Panc1 (cell line): Measurements from ENCODE around the gene IL1R2. TPM values are rescaled to one million over a fixed set of nuclear protein-coding genes. Genes with fewer than 3 reads are reported as not detected.

ENCODE experiments used
- ATAC-seq: fragments of 200-7000 bp; cut with Tn5 transposase; 2 replicates; pipeline ENCODE4 v1.9.1; 2020; ENCODE audit warnings: mild to moderate bottlenecking, moderate library complexity
- BruUV-seq: library from RNA; stranded (reverse); fragments of 400-500 nt; replicated peaks from 2 replicates; lab custom pipeline; 2021; lab: Mats Ljungman, UMichigan
- CTCF ChIA-PET: fragments of 300-600 bp; sonication (Branson Sonifier 250); formaldehyde crosslinking; loops from one replicate; lab custom pipeline; 2022; ENCODE audit warnings: antibody characterized with exemption; lab: Charles Lee
- POLR2A ChIA-PET: fragments of 300-600 bp; sonication (Branson Sonifier 250); formaldehyde crosslinking; loops from one replicate; lab custom pipeline; 2022; ENCODE audit warnings: antibody characterized with exemption; lab: Charles Lee
- DNase-seq: peaks from one replicate; pipeline ENCODE4 v3.0.0-alpha.2; 2010; ENCODE audit warnings: low read depth, low spot score
- H3K27ac ChIP-seq: 2 replicates; pipeline ENCODE4 v1.5.1; 2011; ENCODE audit warnings: mild to moderate bottlenecking, low read length, inconsistent platforms
- H3K27me3 ChIP-seq: fragments of 200-500 bp; sonication (Bioruptor generic); 2 replicates; pipeline ENCODE4 v1.6.0; 2014; ENCODE audit warnings: low read length, inconsistent platforms; ENCODE audit not compliant: control insufficient read depth, insufficient read depth
- H3K36me3 ChIP-seq: fragments of 200-500 bp; sonication (Bioruptor generic); 2 replicates; pipeline ENCODE4 v1.5.1; 2014; ENCODE audit warnings: inconsistent platforms, mild to moderate bottlenecking, low read length, moderate library complexity; ENCODE audit not compliant: control insufficient read depth, insufficient read depth
- H3K4me1 ChIP-seq: 2 replicates; pipeline ENCODE4 v1.5.1; 2011; ENCODE audit warnings: inconsistent platforms, mild to moderate bottlenecking, low read length, moderate library complexity; ENCODE audit not compliant: control insufficient read depth, insufficient read depth
- H3K4me3 ChIP-seq, 2 experiments: 2 replicates each; pipeline ENCODE4 v1.5.1; 2011 to 2012; ENCODE audit warnings: low read depth in 2 of 2, low read length in 2 of 2, mild to moderate bottlenecking in 2 of 2, inconsistent platforms in 1 of 2, moderate library complexity in 1 of 2
- H3K9me3 ChIP-seq: fragments of 200-500 bp; sonication (Bioruptor generic); 2 replicates; pipeline ENCODE4 v1.5.1; 2014; ENCODE audit warnings: low read depth, mild to moderate bottlenecking, inconsistent platforms, low read length, moderate library complexity; ENCODE audit not compliant: control insufficient read depth, insufficient read depth
- CTCF ChIP-seq: fragments of 450-650 bp; IDR thresholded peaks from 2 replicates; pipeline ENCODE4 v1.5.1; 2017; ENCODE audit warnings: mild to moderate bottlenecking
- POLR2AphosphoS5 ChIP-seq: IDR thresholded peaks from 2 replicates; pipeline ENCODE4 v1.6.1; 2012; ENCODE audit warnings: mild to moderate bottlenecking, low read depth, low read length, moderate library complexity
- SIN3A ChIP-seq: IDR thresholded peaks from 2 replicates; pipeline ENCODE4 v1.6.1; 2012; ENCODE audit warnings: low read depth, mild to moderate bottlenecking, low read length, moderate library complexity, borderline replicate concordance; ENCODE audit not compliant: insufficient read depth
- TCF7L2 ChIP-seq: IDR thresholded peaks from 2 replicates; pipeline ENCODE4 v1.6.1; 2011; ENCODE audit warnings: mild to moderate bottlenecking, low read depth, low read length, inconsistent platforms
- in situ Hi-C: cut with HindIII; loops from 2 replicates; pipeline ENCODE4 v1.10.0; 2016; ENCODE audit warnings: low sequenced_read_pairs, low pct_unique_long_range_greater_than_20kb
- intact Hi-C: fragments of 100-400 bp; cut with micrococcal nuclease; formaldehyde crosslinking; loops from one replicate; pipeline ENCODE4 v1.10.0; 2022; ENCODE audit not compliant: unreplicated experiment
- total RNA-seq: library from RNA; stranded (reverse); gene quantifications from one replicate; pipeline ENCODE4 v1.2.1, GENCODE V29; 2021; ENCODE audit not compliant: unreplicated experiment
- TF ChIP-seq, protein P1 (sequence below), 2 experiments: IDR thresholded peaks; 2 replicates each; pipeline ENCODE4 v1.6.1; 2011 to 2012; ENCODE audit warnings: low read depth in 2 of 2, control low read depth in 1 of 2, low read length in 1 of 2, mild to moderate bottlenecking in 1 of 2, moderate library complexity in 1 of 2; ENCODE audit not compliant: insufficient read depth in 1 of 2

Gene IL1R2
- total RNA-seq, 1 experiment from 2014 or later, result 0.15 TPM

GRCh38 chr2:101970901-101971300 lies 20.9 kb upstream of the IL1R2 start:
- H3K9me3 ChIP-seq, result no peaks in the 10 kb centered on the region
- ATAC-seq (no peak), DNase-seq (no peak)
- ChIA-PET POLR2A (no interaction called here), CTCF (no interaction called here)
- H3K36me3 ChIP-seq, result no peaks in the 10 kb centered on the region
- no peak overlapping the region for H3K27ac ChIP-seq
- no peak for TF ChIP-seq POLR2AphosphoS5
- TF ChIP-seq TCF7L2, result no peak
- TF ChIP-seq, protein P1, sequence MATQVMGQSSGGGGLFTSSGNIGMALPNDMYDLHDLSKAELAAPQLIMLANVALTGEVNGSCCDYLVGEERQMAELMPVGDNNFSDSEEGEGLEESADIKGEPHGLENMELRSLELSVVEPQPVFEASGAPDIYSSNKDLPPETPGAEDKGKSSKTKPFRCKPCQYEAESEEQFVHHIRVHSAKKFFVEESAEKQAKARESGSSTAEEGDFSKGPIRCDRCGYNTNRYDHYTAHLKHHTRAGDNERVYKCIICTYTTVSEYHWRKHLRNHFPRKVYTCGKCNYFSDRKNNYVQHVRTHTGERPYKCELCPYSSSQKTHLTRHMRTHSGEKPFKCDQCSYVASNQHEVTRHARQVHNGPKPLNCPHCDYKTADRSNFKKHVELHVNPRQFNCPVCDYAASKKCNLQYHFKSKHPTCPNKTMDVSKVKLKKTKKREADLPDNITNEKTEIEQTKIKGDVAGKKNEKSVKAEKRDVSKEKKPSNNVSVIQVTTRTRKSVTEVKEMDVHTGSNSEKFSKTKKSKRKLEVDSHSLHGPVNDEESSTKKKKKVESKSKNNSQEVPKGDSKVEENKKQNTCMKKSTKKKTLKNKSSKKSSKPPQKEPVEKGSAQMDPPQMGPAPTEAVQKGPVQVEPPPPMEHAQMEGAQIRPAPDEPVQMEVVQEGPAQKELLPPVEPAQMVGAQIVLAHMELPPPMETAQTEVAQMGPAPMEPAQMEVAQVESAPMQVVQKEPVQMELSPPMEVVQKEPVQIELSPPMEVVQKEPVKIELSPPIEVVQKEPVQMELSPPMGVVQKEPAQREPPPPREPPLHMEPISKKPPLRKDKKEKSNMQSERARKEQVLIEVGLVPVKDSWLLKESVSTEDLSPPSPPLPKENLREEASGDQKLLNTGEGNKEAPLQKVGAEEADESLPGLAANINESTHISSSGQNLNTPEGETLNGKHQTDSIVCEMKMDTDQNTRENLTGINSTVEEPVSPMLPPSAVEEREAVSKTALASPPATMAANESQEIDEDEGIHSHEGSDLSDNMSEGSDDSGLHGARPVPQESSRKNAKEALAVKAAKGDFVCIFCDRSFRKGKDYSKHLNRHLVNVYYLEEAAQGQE (IDR thresholded peaks at IDR 0.05; ENCODE audit: insufficient read depth in 1 of 2, low read depth in 2 of 2, low read length in 1 of 2), result no peak
- no peak for TF ChIP-seq CTCF
- no peak for TF ChIP-seq SIN3A
- no peaks in the 10 kb centered on the region for H3K4me1 ChIP-seq
- no peaks in the 10 kb centered on the region for H3K27me3 ChIP-seq
- no TSS peak for BruUV-seq
- intact Hi-C loops, result no loop called here
- no peak overlapping the region for H3K4me3 ChIP-seq
- in situ Hi-C loops, result no loop called here

- no peak for DNase-seq
- in situ Hi-C loops, result no loop called here
- intact Hi-C loops, result no loop called here
These were observed 19.9 kb upstream of the IL1R2 start for GRCh38 chr2:101971836-101972235.

More at GRCh38 chr2:101971836-101972235, 19.9 kb upstream of the IL1R2 start:
- Histone ChIP-seq H3K27me3 (no peaks in the 10 kb centered on the region), H3K4me3 (no peak overlapping the region), H3K27ac (no peak overlapping the region), H3K9me3 (no peaks in the 10 kb centered on the region), H3K36me3 (no peaks in the 10 kb centered on the region), H3K4me1 (no peaks in the 10 kb centered on the region)
- no peak for TF ChIP-seq POLR2AphosphoS5
- TF ChIP-seq TCF7L2, result no peak
- TF ChIP-seq, protein P1 (IDR thresholded peaks at IDR 0.05; ENCODE audit: insufficient read depth in 1 of 2, low read depth in 2 of 2, low read length in 1 of 2), result no peak
- no peak for TF ChIP-seq SIN3A
- TF ChIP-seq CTCF, result no peak
- BruUV-seq, result no TSS peak
- no peak for ATAC-seq
- ChIA-PET CTCF (no interaction called here), POLR2A (no interaction called here)
